HFFc6 (cell line): ENCODE measurements around the gene LRP2BP. TPM values are rescaled to one million over a fixed set of nuclear protein-coding genes. Genes with fewer than 3 reads are reported as not detected.

ENCODE experiments used
- DNase-seq: peaks from one replicate; pipeline ENCODE4 v3.0.0-alpha.2; 2018
- H3K27ac Mint-ChIP-seq: 2 replicates; pipeline ENCODE4 v1.8.0; 2020; ENCODE audit warnings: mild to moderate bottlenecking, mixed read lengths
- H3K27me3 Mint-ChIP-seq: 2 replicates; pipeline ENCODE4 v1.8.0; 2021; ENCODE audit warnings: mild to moderate bottlenecking, moderate library complexity, mixed read lengths; ENCODE audit not compliant: insufficient read depth
- H3K36me3 Mint-ChIP-seq: 2 replicates; pipeline ENCODE4 v1.8.0; 2021; ENCODE audit warnings: low read depth, mixed read lengths
- H3K4me1 Mint-ChIP-seq: 2 replicates; pipeline ENCODE4 v1.8.0; 2020; ENCODE audit warnings: low read depth, mixed read lengths
- H3K4me3 Mint-ChIP-seq: 2 replicates; pipeline ENCODE4 v1.8.0; 2020; ENCODE audit warnings: mild to moderate bottlenecking, moderate library complexity, mixed read lengths
- H3K9me3 Mint-ChIP-seq: 2 replicates; pipeline ENCODE4 v1.8.0; 2020; ENCODE audit warnings: mild to moderate bottlenecking, mixed read lengths
- CTCF ChIP-seq: fragments of 200-600 bp; sonication (generic); IDR thresholded peaks from 2 replicates; pipeline ENCODE4 v1.5.0; 2021; ENCODE audit warnings: antibody characterized with exemption, mild to moderate bottlenecking
- long read RNA-seq: library from polyadenylated mRNA; unstranded; transcript quantifications from one replicate; pipeline ENCODE4 v2.0.0, GENCODE V29; 2019
- total RNA-seq, 6 experiments: library from RNA; stranded (reverse); fragmentation: NEBNext Ultra II Directional; extraction: Animal tissue kit (Norgen Biotek cat#: 25700); gene quantifications; 2 replicates in 1 of 6; 3 replicates in 5 of 6; pipeline ENCODE4 v1.2.3, GENCODE V29; 2021

The LRP2BP gene
- under 1 TPM; 0.13 to 0.47 (median 0.24) TPM for total RNA-seq
- long read RNA-seq, partial matches to known transcripts, result 0 of 1 reads
- long read RNA-seq, other reads (novel, unspliced or antisense), result 1 of 1 reads

- peak; percentile 87 for DNase-seq
- TF ChIP-seq CTCF, result no peak
- Mint-ChIP-seq H3K4me3 (peak within 1 kb of the TSS; percentile 92), H3K9me3 (no peaks in the 10 kb centered on the region), H3K4me1 (peaks cover 57% of the 10 kb centered on the region), H3K27ac (peak within 1 kb of the TSS; percentile 94), H3K36me3 (peaks cover 19% of the 10 kb centered on the region), H3K27me3 (peaks cover 2% of the 10 kb centered on the region)
Observed at GRCh38 chr4:185395238-185395955, at the start of gene LRP2BP. Gene LRP2BP (minus strand): TSS chr4:185395924. CDS start chr4:185378186, 17,738 bp downstream.

GRCh38 chr4:185445209-185445608 lies 49.5 kb upstream of the LRP2BP start:
- Mint-ChIP-seq H3K4me1 (no peaks in the 10 kb centered on the region), H3K4me3 (no peak overlapping the region), H3K9me3 (no peaks in the 10 kb centered on the region), H3K36me3 (no peaks in the 10 kb centered on the region), H3K27me3 (no peaks in the 10 kb centered on the region; the same call in 1 of the 2 replicates), H3K27ac (no peak overlapping the region)
- DNase-seq, result no peak
- TF ChIP-seq CTCF, result no peak

- H3K9me3 Mint-ChIP-seq, result no peaks in the 10 kb centered on the region
- H3K4me3 Mint-ChIP-seq, result no peak overlapping the region
- H3K27me3 Mint-ChIP-seq, result no peaks in the 10 kb centered on the region
- DNase-seq, result no peak
- H3K4me1 Mint-ChIP-seq, result no peaks in the 10 kb centered on the region
- no peak for TF ChIP-seq CTCF
- H3K36me3 Mint-ChIP-seq, result no peaks in the 10 kb centered on the region
- no peak overlapping the region for H3K27ac Mint-ChIP-seq
Observed at GRCh38 chr4:185441479-185441878, 45.8 kb upstream of the LRP2BP start.

GRCh38 chr4:185437809-185438208 lies 42.1 kb upstream of the LRP2BP start:
- Mint-ChIP-seq H3K4me1 (no peaks in the 10 kb centered on the region), H3K4me3 (no peak overlapping the region), H3K27me3 (no peaks in the 10 kb centered on the region; the same call in 1 of the 2 replicates), H3K36me3 (no peaks in the 10 kb centered on the region), H3K9me3 (no peaks in the 10 kb centered on the region), H3K27ac (no peak overlapping the region)
- no peak for DNase-seq
- TF ChIP-seq CTCF, result no peak

GRCh38 chr4:185435466-185435865 lies 39.7 kb upstream of the LRP2BP start:
- no peak for DNase-seq
- H3K9me3 Mint-ChIP-seq, result no peaks in the 10 kb centered on the region
- H3K27me3 Mint-ChIP-seq, result no peaks in the 10 kb centered on the region; the same call in 1 of the 2 replicates

More at GRCh38 chr4:185435466-185435865, 39.7 kb upstream of the LRP2BP start:
- TF ChIP-seq CTCF, result no peak
- no peaks in the 10 kb centered on the region for H3K36me3 Mint-ChIP-seq
- no peak overlapping the region for H3K27ac Mint-ChIP-seq
- H3K4me3 Mint-ChIP-seq, result no peak overlapping the region
- no peaks in the 10 kb centered on the region for H3K4me1 Mint-ChIP-seq
